Measurements from ENCODE around the gene ANKRD33B. TPM values are rescaled to one million over a fixed set of nuclear protein-coding genes. Genes with fewer than 3 reads are reported as not detected.

Gene ANKRD33B
- total RNA-seq, 3 donors from 2014 or later = 3.3 to 5.3 (median 3.8) TPM

DNA sequence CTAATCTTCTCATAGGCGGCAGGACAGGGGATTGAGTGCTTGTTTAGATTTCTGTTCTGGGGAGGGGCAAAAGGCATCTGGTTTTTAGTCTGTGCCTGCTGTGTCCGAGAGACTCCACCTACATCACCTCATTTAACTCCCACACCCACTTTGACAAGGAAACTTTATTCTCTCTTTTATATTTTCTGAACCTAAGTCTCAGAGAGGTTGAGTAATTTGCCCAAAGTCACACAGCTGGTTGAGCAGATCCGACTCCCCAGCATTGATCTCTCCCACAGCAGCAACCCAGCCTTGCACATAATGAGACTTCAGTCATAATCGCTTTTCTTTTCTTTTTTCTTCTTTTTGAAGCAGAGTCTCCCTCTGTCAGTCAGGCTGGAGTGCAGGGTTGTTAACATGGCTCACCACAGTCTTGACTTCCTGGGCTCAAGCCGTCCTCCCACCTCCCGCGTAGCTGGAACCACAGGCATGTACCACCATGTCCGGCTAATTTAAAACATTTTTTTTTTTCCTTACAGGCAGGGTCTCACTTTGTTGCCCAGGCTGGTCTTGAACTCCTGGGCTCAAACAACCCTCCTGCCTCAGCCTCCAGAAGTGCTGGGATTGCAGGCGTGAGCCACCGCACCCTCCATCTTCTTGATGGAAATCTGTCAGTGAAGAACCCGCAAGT, 36.5 kb upstream of the ANKRD33B start:
- Histone ChIP-seq H3K4me1 (no peaks in the 10 kb centered on the region), H3K36me3 (no peaks in the 10 kb centered on the region), H3K4me3 (peak overlapping the region in 1 of 3 donors; percentile 22), H3K27ac (no peak overlapping the region), H3K27me3 (no peaks in the 10 kb centered on the region), H3K9me3 (no peaks in the 10 kb centered on the region)
- no peak for DNase-seq (ENCODE audit: low spot score in 2 of 2)
- intact Hi-C loops (cut with DNase I; ENCODE audit: low total_unique reads) = no loop called here
- TF ChIP-seq, protein P1, sequence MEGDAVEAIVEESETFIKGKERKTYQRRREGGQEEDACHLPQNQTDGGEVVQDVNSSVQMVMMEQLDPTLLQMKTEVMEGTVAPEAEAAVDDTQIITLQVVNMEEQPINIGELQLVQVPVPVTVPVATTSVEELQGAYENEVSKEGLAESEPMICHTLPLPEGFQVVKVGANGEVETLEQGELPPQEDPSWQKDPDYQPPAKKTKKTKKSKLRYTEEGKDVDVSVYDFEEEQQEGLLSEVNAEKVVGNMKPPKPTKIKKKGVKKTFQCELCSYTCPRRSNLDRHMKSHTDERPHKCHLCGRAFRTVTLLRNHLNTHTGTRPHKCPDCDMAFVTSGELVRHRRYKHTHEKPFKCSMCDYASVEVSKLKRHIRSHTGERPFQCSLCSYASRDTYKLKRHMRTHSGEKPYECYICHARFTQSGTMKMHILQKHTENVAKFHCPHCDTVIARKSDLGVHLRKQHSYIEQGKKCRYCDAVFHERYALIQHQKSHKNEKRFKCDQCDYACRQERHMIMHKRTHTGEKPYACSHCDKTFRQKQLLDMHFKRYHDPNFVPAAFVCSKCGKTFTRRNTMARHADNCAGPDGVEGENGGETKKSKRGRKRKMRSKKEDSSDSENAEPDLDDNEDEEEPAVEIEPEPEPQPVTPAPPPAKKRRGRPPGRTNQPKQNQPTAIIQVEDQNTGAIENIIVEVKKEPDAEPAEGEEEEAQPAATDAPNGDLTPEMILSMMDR (IDR thresholded peaks at IDR 0.05) = no peak
- TF ChIP-seq POLR2AphosphoS5 (IDR thresholded peaks at IDR 0.05) (no peak), POLR2A (IDR thresholded peaks at IDR 0.05) (no peak)

DNA sequence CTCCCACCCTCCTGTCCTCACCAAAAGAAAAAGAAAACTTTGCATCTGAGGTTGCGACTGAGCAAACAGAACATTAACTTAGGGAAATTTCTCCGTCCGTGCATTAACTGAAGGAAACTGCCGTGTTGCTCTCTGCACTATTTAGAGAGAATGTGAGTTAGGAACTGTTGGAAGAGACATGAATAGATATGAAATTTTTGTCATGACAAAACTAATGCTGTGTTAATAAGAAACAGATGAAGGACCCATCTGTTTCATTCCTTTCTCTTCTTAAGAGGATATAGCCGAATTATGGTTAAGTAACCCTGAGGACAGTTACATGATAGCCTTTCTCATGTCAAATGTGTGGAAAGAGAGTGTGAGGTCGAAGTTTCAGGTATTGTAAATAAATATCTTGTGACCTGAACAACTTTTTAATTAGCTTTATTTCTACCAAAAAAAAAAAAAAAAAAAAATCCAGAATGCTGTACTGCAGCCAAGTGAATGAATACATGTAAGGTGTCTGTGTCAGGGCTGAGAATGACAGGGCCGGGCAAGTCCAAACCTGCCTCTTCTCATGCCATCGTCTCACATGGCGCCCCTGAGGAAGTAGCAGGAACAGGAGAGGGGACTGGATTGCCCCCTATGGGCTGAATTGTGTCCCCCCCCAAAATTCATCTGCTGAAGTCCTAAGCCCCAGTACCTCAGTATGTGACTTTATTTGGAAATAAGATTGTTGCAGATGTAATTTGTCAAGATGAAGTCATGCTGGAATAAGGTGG, 35.6 kb upstream of the ANKRD33B start:
- Histone ChIP-seq H3K27me3 (no peaks in the 10 kb centered on the region), H3K4me1 (no peaks in the 10 kb centered on the region), H3K9me3 (no peaks in the 10 kb centered on the region), H3K4me3 (peak overlapping the region in 1 of 3 donors; percentile 22), H3K36me3 (no peaks in the 10 kb centered on the region), H3K27ac (no peak overlapping the region)
- DNase-seq (ENCODE audit: low spot score in 2 of 2) = no peak
- intact Hi-C loops (cut with DNase I; ENCODE audit: low total_unique reads) = no loop called here
- TF ChIP-seq POLR2A (IDR thresholded peaks at IDR 0.05) (no peak), POLR2AphosphoS5 (IDR thresholded peaks at IDR 0.05) (no peak)
- TF ChIP-seq, protein P1 (IDR thresholded peaks at IDR 0.05) = no peak

DNA sequence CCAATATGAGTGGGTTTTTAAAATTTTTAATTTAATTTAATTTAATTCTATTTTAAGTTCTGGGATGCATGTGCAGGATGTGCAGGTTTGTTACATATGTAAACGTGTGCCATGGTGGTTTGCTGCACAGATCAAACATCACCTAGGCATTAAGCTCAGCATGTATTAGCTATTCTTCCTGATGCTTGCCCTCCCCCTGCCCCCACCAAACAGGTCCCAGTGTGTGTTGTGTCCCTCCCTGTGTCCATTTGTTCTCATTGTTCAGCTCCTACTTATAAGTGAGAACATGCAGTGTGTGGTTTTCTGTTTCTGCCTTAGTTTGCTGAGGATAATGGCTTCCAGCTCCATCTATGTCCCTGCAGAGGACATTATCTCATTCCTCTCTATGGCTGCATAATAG, 35.0 kb upstream of the ANKRD33B start:
- Histone ChIP-seq H3K4me1 (no peaks in the 10 kb centered on the region), H3K36me3 (no peaks in the 10 kb centered on the region), H3K4me3 (no peak overlapping the region), H3K27me3 (no peaks in the 10 kb centered on the region), H3K27ac (no peak overlapping the region), H3K9me3 (no peaks in the 10 kb centered on the region)
- DNase-seq (ENCODE audit: low spot score in 2 of 2) = no peak
- TF ChIP-seq, protein P1 (IDR thresholded peaks at IDR 0.05) = no peak
- intact Hi-C loops (cut with DNase I; ENCODE audit: low total_unique reads) = no loop called here

DNA sequence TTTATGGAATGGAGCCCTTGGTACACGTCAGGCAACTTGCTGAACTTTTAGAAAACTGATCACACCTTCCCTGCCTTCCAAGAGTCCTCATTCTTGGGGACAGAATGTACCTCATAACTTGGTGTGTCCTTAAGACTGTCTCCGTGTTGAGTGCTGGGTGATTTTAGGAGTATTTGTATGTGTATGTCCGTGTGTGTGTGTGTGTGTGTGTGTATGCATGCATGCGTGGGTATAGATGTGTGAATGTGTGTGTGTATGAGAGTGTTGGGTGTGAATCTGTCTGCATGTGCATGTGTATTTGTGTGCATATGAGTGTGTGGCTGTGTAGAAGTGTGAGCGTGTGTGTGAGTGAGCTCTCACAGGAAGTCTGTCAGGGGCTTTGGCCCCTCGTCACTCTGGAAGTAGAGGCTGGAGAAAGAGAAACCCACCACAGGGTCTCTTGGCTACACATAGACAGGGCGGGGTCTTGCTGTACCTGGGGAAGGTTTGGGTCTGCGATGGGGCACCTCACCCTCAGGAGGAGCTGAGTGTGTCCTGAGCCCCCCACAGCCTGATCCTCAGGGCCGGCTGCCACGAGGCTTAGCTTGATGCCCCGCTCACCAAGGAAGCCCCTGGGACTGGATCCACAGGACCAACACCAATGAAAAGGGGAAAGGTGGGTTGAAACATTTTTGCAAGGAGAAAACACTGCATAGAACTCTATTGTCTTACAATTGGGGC, 33.1 kb upstream of the ANKRD33B start:
- no peak overlapping the region for H3K4me3 ChIP-seq
- TF ChIP-seq POLR2AphosphoS5 (IDR thresholded peaks at IDR 0.05) (no peak), POLR2A (IDR thresholded peaks at IDR 0.05) (no peak)
- TF ChIP-seq, protein P1 (IDR thresholded peaks at IDR 0.05) = no peak
- no peaks in the 10 kb centered on the region for H3K4me1 ChIP-seq
- DNase-seq (ENCODE audit: low spot score in 2 of 2) = no peak
- H3K27ac ChIP-seq = no peak overlapping the region
- intact Hi-C loops (cut with DNase I; ENCODE audit: low total_unique reads) = no loop called here
- no peaks in the 10 kb centered on the region for H3K9me3 ChIP-seq
- H3K27me3 ChIP-seq = no peaks in the 10 kb centered on the region
- no peaks in the 10 kb centered on the region for H3K36me3 ChIP-seq

DNA sequence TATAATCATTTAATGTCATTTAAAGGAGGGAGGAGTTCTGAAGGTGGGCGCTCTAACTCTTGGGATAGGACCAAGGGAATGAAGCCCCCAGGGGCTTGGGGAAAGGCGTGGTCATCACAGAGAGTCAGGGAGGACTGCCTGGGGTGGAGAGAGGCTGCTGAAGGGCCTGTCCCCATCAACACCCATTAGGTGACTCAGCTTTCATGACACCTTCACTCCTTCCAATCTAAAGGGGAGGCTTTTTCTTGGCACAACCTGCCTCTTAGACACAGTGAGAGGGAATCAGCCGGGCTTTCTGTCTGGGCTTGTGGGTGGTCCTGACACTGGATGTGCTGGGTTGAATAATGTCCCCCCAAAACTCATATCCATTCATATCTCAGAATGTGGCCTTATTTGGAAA, 31.4 kb upstream of the ANKRD33B start:
- intact Hi-C loops (cut with DNase I; ENCODE audit: low total_unique reads) = no loop called here

More for the DNA sequence above, 31.4 kb upstream of the ANKRD33B start:
- TF ChIP-seq POLR2AphosphoS5 (IDR thresholded peaks at IDR 0.05) (no peak), POLR2A (IDR thresholded peaks at IDR 0.05) (no peak)
- TF ChIP-seq, protein P1 (IDR thresholded peaks at IDR 0.05) = no peak
- no peak overlapping the region for H3K27ac ChIP-seq
- H3K36me3 ChIP-seq = no peaks in the 10 kb centered on the region
- H3K4me3 ChIP-seq = no peak overlapping the region
- H3K4me1 ChIP-seq = no peaks in the 10 kb centered on the region
- no peaks in the 10 kb centered on the region for H3K9me3 ChIP-seq
- DNase-seq (ENCODE audit: low spot score in 2 of 2) = no peak
- no peaks in the 10 kb centered on the region for H3K27me3 ChIP-seq

All from breast epithelium (tissue), 4 donors.